Spleen (tissue), 11 donors: Measurements from ENCODE around the gene RPL22L1. TPM values are rescaled to one million over a fixed set of nuclear protein-coding genes. Genes with fewer than 3 reads are reported as not detected.
A peak's percentile ranks its signal among the peaks of the same experiment; 100 is the strongest.

Experiments
- DNase-seq: peaks from one replicate; pipeline ENCODE4 v3.0.0-alpha.2; 2020
- H3K27ac ChIP-seq, 8 donors: fragments of 200-600 bp; sonication (generic) in 7 of 8; 1 replicate in 4 of 8; 2 replicates in 4 of 8; pipeline versions ENCODE4 v1.5.0 to v1.8.0; 2016 to 2021; ENCODE audit warnings: inconsistent platforms in 4 of 8, mild to moderate bottlenecking in 4 of 8, moderate library complexity in 1 of 8
- H3K27me3 ChIP-seq, 7 donors: fragments of 200-600 bp; sonication (generic) in 6 of 7; replicated peaks in 1 of 7; 1 replicate in 4 of 7; 2 replicates in 3 of 7; pipeline versions ENCODE4 v1.5.0 to v1.8.0; 2016 to 2021; ENCODE audit warnings: inconsistent platforms in 3 of 7, mild to moderate bottlenecking in 1 of 7
- H3K36me3 ChIP-seq, 6 donors: fragments of 200-600 bp; sonication (generic) in 5 of 6; 1 replicate in 4 of 6; 2 replicates in 2 of 6; pipeline versions ENCODE4 v1.5.0 to v1.8.0; 2016 to 2021; ENCODE audit warnings: inconsistent platforms in 2 of 6
- H3K4me1 ChIP-seq, 6 donors: fragments of 200-600 bp; sonication (generic) in 5 of 6; 1 replicate in 3 of 6; 2 replicates in 3 of 6; pipeline versions ENCODE4 v1.5.0 to v1.8.0; 2016 to 2021; ENCODE audit warnings: inconsistent platforms in 3 of 6
- H3K4me3 ChIP-seq, 8 donors: fragments of 200-600 bp; sonication (generic) in 7 of 8; 1 replicate in 4 of 8; 2 replicates in 4 of 8; pipeline versions ENCODE4 v1.5.0 to v1.8.0; 2016 to 2021; ENCODE audit warnings: inconsistent platforms in 4 of 8, mild to moderate bottlenecking in 4 of 8, moderate library complexity in 2 of 8
- H3K9me3 ChIP-seq, 8 donors: fragments of 200-600 bp; sonication (generic) in 7 of 8; 1 replicate in 4 of 8; 2 replicates in 4 of 8; pipeline versions ENCODE4 v1.5.0 to v1.8.0; 2016 to 2021; ENCODE audit warnings: inconsistent platforms in 4 of 8
- CTCF ChIP-seq, 11 experiments: fragments of 200-600 bp in 7 of 11; fragments of 450-650 bp in 4 of 11; sonication (generic) in 4 of 11; IDR thresholded peaks in 8 of 11; conservative IDR thresholded peaks in 3 of 11; 1 replicate in 7 of 11; 2 replicates in 4 of 11; pipeline versions ENCODE4 v1.4.0 to v1.8.0; 2016 to 2021; ENCODE audit warnings: antibody characterized with exemption in 11 of 11, inconsistent platforms in 4 of 11, mild to moderate bottlenecking in 1 of 11
- POLR2A ChIP-seq, 3 donors: fragments of 450-650 bp; IDR thresholded peaks; one replicate each; pipeline ENCODE4 v1.5.1; 2017; ENCODE audit warnings: antibody characterized with exemption in 3 of 3, mild to moderate bottlenecking in 1 of 3
- POLR2AphosphoS5 ChIP-seq, 3 donors: sonication (generic); formaldehyde crosslinking; IDR thresholded peaks; one replicate each; pipeline ENCODE4 v1.5.1; 2017; ENCODE audit warnings: antibody characterized with exemption in 3 of 3
- WGBS, 5 donors: extraction: QIAGEN DNeasy Blood & Tissue Kit in 3 of 5; methylation state at CpG; one replicate each; pipeline versions ENCODE4 v1.1.5 to v1.1.7; 2013 to 2018; 5-methylcytosine and 5-hydroxymethylcytosine counted together
- intact Hi-C: fragments of 100-400 bp; cut with DNase I; formaldehyde crosslinking; loops from one replicate; pipeline ENCODE4 v1.15.0; 2023; ENCODE audit warnings: low total_unique reads
- polyA plus RNA-seq, 3 donors: library from polyadenylated mRNA; stranded (reverse); fragments of 200-250 nt; gene quantifications; one replicate each; pipeline ENCODE4 v1.2.1, GENCODE V29; 2013
- total RNA-seq, 7 donors: library from RNA; depleted of rRNA in 3 of 7; stranded (reverse); fragments of >200 nt in 3 of 7; fragmentation: NEBNext Ultra II Directional in 4 of 7; extraction: Animal tissue kit (Norgen Biotek cat#: 25700) in 4 of 7; gene quantifications; one replicate each; pipeline versions ENCODE4 v1.1.0 to v1.2.1, GENCODE V29; 2016 to 2021
- donor health status: healthy with polysubstance abuse.
- donor health status: DM: no; HTN: no; CAD: no; lungs with moderate emphysema.
- donor health status: DM: no; HTN: no; CAD: no.
- donor health status: Bipolar disorder and iron deficiency.
- donor health status: healthy.
- donor health status: DM: no; HTN: no; CAD: no.
- donor health status: DM: yes; HTN: yes; CAD: no.

Gene RPL22L1
- total and polyA plus RNA-seq, 10 donors = 50.6 to 419 (median 97.6) TPM

- no peaks in the 10 kb centered on the region for H3K27me3 ChIP-seq
- peak overlapping the region in 1 of 8 donors; percentile 77 for H3K4me3 ChIP-seq
- 75 to 88% (median 80%) methylated on average over 3 of the region's 3 CpGs for WGBS, 5 donors
- no peak for DNase-seq
- peaks cover 26 to 42% (median 35%) of the 10 kb centered on the region in 6 donors for H3K4me1 ChIP-seq
- H3K9me3 ChIP-seq = no peaks in the 10 kb centered on the region
- intact Hi-C loops = no loop called here
- peak overlapping the region in 2 of 8 donors; percentile 16 to 94 for H3K27ac ChIP-seq
- peaks cover 0 to 40% (median 36%) of the 10 kb centered on the region in 6 donors for H3K36me3 ChIP-seq
- TF ChIP-seq POLR2A (IDR thresholded peaks at IDR 0.05) = no peak
- TF ChIP-seq CTCF (IDR thresholded peaks at IDR 0.05 in 8 of 11, conservative IDR thresholded peaks at IDR 0.05 in 3 of 11) = no peak
- no peak for TF ChIP-seq POLR2AphosphoS5 (IDR thresholded peaks at IDR 0.05)
Measured at GRCh38 chr3:170866499-170866898, 3.5 kb downstream of the RPL22L1 start.

GRCh38 chr3:170865209-170866094 lies 4.5 kb downstream of the RPL22L1 start:
- Histone ChIP-seq H3K4me3 (no peak overlapping the region), H3K36me3 (peaks cover 0 to 40% (median 36%) of the 10 kb centered on the region in 6 donors), H3K9me3 (no peaks in the 10 kb centered on the region), H3K27me3 (no peaks in the 10 kb centered on the region), H3K27ac (no peak overlapping the region), H3K4me1 (peaks cover 26 to 36% (median 30%) of the 10 kb centered on the region in 6 donors)
- intact Hi-C loops = no loop called here
- DNase-seq = no peak
- WGBS, 5 donors = 85 to 94% (median 86%) methylated on average over 10 of the region's 10 CpGs
- TF ChIP-seq CTCF (IDR thresholded peaks at IDR 0.05 in 8 of 11, conservative IDR thresholded peaks at IDR 0.05 in 3 of 11) (no peak), POLR2AphosphoS5 (IDR thresholded peaks at IDR 0.05) (no peak), POLR2A (IDR thresholded peaks at IDR 0.05) (no peak)

GRCh38 chr3:170864525-170865208 lies 5.3 kb downstream of the RPL22L1 start:
- H3K36me3 ChIP-seq = peaks cover 0 to 40% (median 36%) of the 10 kb centered on the region in 6 donors
- WGBS, 5 donors = 80 to 91% (median 89%) methylated on average over 6 of the region's 6 CpGs
- no peak for DNase-seq
- no peak overlapping the region for H3K27ac ChIP-seq
- intact Hi-C loops = no loop called here
- TF ChIP-seq POLR2A (IDR thresholded peaks at IDR 0.05) (no peak), POLR2AphosphoS5 (IDR thresholded peaks at IDR 0.05) (no peak), CTCF (IDR thresholded peaks at IDR 0.05 in 8 of 11, conservative IDR thresholded peaks at IDR 0.05 in 3 of 11) (no peak)
- no peak overlapping the region for H3K4me3 ChIP-seq
- H3K9me3 ChIP-seq = no peaks in the 10 kb centered on the region
- no peaks in the 10 kb centered on the region for H3K27me3 ChIP-seq
- peaks cover 26 to 34% (median 28%) of the 10 kb centered on the region in 6 donors for H3K4me1 ChIP-seq

GRCh38 chr3:170863816-170864215 lies 6.2 kb downstream of the RPL22L1 start:
- TF ChIP-seq POLR2A (IDR thresholded peaks at IDR 0.05) (no peak), POLR2AphosphoS5 (IDR thresholded peaks at IDR 0.05) (no peak), CTCF (IDR thresholded peaks at IDR 0.05 in 8 of 11, conservative IDR thresholded peaks at IDR 0.05 in 3 of 11) (no peak)
- peaks cover 20 to 27% (median 24%) of the 10 kb centered on the region in 6 donors for H3K4me1 ChIP-seq
- H3K9me3 ChIP-seq = no peaks in the 10 kb centered on the region
- H3K36me3 ChIP-seq = peaks cover 0 to 40% (median 36%) of the 10 kb centered on the region in 6 donors
- H3K27ac ChIP-seq = no peak overlapping the region
- intact Hi-C loops = no loop called here
- WGBS, 5 donors = 54 to 81% (median 67%) methylated on average over 4 of the region's 4 CpGs
- no peak for DNase-seq
- H3K27me3 ChIP-seq = no peaks in the 10 kb centered on the region
- H3K4me3 ChIP-seq = no peak overlapping the region
